Activated T-cell treated with anti-CD3 and anti-CD28 coated beads, Interleukin-2, amount 50 U/mL, for 1 hour (primary cell): ENCODE data around the gene OR4K15.
"Not testable (repeated sequence)": the region's sequence is repeated elsewhere in the genome, so short reads cannot be mapped to it uniquely, and the experiment has no call there.

ENCODE experiments used
- DNase-seq: peaks from one replicate; pipeline ENCODE4 v3.0.0-alpha.2; 2020

The OR4K15 gene, protein sequence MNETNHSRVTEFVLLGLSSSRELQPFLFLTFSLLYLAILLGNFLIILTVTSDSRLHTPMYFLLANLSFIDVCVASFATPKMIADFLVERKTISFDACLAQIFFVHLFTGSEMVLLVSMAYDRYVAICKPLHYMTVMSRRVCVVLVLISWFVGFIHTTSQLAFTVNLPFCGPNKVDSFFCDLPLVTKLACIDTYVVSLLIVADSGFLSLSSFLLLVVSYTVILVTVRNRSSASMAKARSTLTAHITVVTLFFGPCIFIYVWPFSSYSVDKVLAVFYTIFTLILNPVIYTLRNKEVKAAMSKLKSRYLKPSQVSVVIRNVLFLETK

DNA sequence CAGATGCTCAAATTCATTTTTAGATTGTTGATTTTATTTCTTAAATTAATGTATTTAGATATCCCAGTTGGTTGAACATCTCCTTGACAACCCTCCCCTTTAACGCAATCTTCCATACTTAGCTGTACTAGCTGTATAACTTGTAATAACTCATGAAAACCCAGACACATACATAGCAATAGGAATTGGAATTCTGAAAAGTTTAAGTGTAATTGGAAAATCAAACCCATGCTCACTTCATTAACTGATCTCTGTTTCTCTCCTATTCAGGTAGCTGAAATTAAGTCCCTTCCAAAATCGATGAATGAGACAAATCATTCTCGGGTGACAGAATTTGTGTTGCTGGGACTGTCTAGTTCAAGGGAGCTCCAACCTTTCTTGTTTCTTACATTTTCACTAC lies at the start of gene OR4K15:
TSS of gene OR4K15 (plus strand) at position 301 of the 400 bp plus-strand sequence. CDS start at position 301, 0 bp downstream.
- DNase-seq, result no peak

DNA sequence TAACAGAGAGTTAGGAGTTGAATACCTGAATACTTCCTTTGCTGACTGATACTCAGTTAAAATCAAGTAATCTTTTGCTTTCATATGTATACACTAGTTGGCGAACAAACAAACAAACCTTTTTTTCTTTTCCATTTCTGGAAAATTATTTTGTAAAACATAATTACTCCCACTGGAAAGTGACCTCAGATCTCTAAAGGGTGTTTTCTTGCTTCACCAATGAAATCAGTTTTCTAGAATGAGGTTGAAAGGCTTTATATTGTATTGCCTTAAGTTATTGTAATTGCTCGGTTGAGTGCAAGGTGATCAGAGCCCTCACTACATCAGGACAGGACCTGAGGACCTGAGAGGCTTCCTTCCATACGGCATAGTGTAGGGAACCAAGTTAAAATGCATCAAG lies 44.8 kb upstream of the OR4K15 start, which contains the start of gene OR4K1:
TSS of gene OR4K1 (plus strand) at position 301 of the 400 bp plus-strand sequence. CDS start 4,750 bp downstream, outside the sequence.
- DNase-seq, result no peak

DNA sequence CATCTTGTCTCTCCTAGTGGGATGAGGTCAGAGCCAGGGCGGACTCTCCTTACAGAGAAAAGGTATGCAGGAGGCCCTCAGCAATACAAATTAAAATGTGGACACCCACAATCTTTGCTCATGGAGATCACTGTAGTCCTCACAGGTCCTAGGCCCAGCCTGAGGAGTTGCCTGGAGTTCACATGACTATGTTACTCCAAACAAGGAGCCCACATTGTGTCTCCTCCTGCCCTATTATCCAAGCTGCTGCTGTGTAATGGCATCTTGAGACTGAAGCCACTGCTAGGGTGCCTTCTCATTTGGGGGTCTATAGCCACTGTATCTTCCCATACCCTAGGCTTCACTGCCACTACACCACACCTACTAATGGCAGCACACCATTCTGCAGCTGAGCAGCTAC lies 33.7 kb upstream of the OR4K15 start:
- DNase-seq, result no peak

DNA sequence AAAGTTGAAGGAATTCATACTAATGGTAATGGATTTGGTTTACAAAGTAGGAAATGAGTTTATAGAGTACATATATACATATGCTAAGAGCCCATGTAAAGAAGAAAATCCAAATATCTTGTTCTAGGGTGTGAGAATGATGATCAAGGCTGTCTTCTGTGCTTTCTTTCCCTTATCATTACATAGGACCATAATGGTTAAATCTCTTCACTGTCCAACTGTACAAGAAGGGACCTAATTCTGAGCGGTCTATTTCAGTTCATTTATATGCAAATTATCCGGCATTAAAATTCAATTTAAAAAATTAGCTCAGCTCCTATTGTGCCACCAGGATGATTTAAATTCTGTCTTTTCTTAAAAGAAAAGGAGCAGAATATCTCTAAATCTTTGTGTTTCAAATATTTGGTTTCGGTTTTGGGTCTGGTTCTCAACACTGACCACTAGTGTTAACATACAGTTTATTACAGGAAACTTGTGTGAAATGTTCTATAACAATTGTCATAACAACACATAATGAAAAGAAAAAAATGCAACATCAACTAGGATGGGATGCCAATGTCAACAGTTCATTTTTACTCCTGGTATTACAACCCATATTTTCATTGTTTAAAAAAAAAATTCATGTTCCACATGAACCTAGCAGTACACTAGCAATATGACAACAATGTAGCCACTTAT lies 27.8 kb upstream of the OR4K15 start:
- no peak for DNase-seq

DNA sequence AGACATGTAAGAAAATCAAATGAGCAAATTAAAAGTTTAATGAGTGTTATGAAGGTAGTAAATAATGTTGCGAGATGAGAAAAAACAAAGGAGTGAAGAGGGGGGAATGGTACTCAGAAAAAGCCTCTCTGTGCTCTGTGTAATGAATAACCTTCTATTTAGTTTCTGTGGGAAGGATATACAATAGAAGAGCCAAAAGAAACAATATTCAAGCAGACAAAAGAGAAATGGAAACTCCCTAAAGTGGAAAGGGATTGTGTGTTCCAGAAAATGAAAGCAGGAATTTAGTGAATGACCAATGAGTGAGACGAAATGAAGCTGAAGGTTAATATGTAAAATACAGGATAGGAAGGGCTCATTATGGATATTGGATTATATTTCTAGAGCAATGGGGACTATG lies 26.2 kb upstream of the OR4K15 start:
- DNase-seq, result no peak

DNA sequence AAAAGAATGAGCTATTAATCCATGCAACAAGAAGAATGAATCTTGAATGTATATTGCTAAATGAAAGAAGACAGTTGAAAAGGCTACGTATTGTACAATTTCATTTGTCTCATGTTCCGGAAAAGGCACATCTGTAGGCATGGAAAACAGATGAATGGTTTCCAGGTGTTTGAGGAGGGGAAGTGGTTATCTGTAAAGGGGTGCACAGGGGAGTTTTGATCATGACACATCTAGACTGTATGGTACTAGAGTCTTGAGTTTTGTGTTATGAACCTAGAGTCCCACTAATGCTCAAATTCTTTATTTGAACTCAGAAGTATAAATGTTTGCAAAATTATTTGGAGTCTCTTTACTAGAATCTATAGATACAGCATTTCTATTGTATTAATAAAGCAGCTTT lies 5.7 kb upstream of the OR4K15 start:
- DNase-seq, result not testable (repeated sequence)

DNA sequence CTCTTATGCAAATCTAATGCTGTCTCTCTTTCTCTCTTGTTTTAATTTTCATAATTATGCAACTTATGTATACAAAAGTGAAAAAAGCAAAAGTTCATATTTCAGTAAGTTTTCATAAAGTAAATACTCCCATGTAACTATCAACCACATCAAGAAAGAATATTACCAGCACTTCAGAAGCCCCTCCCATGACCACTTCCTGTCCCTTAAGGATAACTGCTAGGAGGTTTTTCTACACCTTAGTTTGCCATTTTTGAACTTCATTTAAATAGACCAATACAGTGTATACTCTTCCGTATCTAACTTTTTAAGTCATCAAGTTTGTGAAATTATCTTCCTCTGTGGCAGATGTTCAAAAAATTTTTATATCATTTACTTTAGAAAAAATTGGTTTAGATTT lies 547 bp upstream of the OR4K15 start:
- DNase-seq, result no peak

DNA sequence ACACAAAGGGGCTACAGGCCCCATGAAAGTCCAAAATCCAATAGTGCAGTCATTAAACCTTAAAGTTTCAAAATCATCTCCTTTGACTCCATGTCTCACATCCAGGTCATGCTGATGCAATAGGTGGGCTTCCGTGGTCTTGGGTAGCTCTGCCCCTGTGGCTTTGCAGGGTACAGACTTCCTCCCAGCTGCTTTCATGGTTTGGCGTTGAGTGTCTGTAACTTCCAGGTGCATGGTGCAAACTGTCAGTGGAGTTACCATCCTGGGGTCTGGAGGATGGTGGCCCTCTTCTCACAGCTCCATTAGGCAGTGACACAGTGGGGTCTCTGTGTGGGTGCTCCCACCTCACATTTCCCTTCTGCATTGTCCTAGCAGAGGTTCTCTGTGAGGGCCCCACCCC lies 18.0 kb downstream of the OR4K15 start:
- no peak for DNase-seq

DNA sequence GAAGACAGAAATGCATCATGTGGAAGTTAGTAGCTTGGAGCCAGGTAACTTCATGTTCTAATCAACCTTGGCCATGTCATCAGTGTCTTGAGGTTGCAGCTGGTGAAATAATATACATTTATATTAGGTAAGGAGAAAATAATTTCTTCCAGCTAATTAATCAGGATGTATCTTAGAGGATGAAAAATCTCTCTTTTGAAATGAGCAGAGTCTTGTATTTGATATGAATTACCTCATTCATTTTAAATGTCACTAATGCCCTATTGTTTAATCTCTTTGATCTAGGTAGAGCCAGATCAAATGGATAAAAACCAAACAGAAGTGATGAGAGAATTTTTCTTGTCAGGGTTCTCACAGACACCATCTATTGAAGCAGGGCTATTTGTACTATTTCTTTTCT lies 26.5 kb downstream of the OR4K15 start, which contains the start of gene OR4Q2:
TSS of gene OR4Q2 (plus strand) at position 301 of the 400 bp plus-strand sequence.
- DNase-seq, result no peak

DNA sequence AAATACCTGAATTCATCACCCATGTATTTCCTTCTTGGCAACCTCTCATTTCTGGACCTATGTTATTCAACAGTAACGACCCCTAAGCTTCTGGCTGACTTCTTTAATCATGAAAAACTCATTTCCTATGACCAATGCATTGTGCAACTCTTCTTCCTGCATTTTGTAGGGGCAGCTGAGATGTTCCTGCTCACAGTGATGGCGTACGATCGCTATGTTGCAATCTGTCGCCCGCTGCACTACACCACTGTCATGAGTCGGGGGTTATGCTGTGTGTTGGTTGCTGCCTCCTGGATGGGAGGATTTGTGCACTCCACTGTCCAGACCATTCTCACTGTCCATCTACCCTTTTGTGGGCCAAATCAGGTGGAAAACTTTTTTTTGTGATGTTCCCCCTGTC lies 26.9 kb downstream of the OR4K15 start:
- no peak for DNase-seq

DNA sequence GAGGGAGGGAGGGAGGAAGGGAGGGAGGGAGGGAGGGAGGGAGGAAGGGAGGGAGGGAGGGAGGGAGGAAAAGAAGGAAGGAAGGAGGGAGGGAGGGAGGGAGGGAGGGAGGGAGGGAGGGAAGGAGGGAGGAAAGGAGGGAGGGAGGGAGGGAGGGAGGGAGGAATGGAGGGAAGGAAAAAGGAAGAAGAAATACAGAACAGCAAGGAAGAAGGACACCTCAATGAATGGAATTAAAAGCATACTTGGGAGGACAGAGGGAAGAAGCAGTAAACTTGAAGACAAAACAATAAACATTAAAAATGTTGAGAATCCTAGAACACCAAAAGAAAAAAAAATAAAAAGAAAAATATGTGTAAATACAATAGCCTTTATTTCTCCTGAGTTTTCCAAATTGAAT lies 32.8 kb downstream of the OR4K15 start:
- DNase-seq, result no peak

DNA sequence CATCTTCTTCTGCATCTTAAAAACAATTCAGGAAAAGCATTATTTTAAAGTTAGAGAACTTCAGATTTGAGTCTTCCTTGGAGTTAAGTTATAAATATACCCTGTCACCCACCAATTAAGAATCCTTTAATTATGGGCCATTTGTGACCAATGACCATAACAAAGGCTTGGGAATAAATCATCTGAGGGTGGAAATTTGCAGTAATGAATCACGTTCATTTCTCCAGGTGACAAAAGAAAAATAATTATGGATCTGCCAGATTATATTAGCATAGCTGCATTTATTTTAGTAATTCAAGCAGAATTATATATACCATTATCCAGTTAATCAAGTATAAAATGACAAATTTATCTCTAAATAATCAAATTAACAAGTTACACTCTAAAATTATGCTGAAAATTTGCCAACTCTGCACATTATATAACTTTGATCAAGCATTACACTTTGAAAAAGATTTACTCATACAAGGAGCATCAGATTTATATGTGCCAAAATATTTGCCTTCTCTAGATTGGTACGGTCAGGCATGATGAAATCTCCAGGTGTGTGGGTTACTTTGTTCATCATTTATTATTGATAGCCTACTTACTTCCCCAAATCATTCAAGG lies 44.0 kb downstream of the OR4K15 start, which contains the start of gene OR4K14:
TSS of gene OR4K14 (minus strand) at position 51 of the 609 bp plus-strand sequence. CDS start 4,114 bp downstream, outside the sequence.
- no peak for DNase-seq
